ENCODE data around the gene SPATA31D3. TPM values are rescaled to one million over a fixed set of nuclear protein-coding genes. Genes with fewer than 3 reads are reported as not detected.

The SPATA31D3 gene
- total and polyA plus RNA-seq, 2 donors: 0.02 TPM; not detected in 1

DNA sequence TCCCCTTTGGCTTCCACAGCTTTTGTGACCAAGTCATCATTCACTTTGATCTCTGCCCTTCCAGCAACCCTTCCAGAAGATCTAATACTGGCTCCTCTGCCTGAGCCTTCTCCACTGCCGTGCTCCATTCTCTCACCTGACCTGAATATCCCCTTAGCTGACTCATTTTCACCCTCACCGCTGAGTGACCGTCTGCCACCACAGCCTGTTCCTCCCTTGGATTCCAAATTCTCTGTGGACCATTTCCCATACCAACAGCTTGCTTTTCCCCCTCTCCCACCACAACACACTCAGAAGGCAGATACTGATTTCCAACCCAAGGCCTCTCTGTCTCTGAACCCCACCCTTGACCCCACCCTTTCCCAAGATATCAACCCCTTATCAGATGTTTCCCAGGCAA, 24.7 kb downstream of the SPATA31D3 start:
- H3K9me3 ChIP-seq (ENCODE audit: control insufficient read depth in 2 of 2, insufficient read depth in 1 of 2, low read length in 1 of 2): peaks cover 0 to 6% of the 10 kb centered on the region in 2 donors
- no peak for DNase-seq (ENCODE audit: low read depth in 6 of 9, low spot score in 9 of 9)
- 97% methylated on average over 3 of the region's 3 CpGs for WGBS
- H3K4me3 ChIP-seq (ENCODE audit: low read length in 2 of 2): no peak overlapping the region
- H3K27ac ChIP-seq (ENCODE audit: low read depth in 1 of 2, low read length in 1 of 2): no peak overlapping the region
- no peaks in the 10 kb centered on the region for H3K4me1 ChIP-seq (ENCODE audit: control insufficient read depth in 2 of 2, insufficient read depth in 2 of 2, low read length in 2 of 2)
- H3K36me3 ChIP-seq (ENCODE audit: control insufficient read depth in 2 of 2, insufficient read depth in 2 of 2, low read length in 1 of 2): no peaks in the 10 kb centered on the region
- no peaks in the 10 kb centered on the region for H3K27me3 ChIP-seq (ENCODE audit: control insufficient read depth in 2 of 2, insufficient read depth in 1 of 2, low read length in 1 of 2)

GRCh38 chr9:81969971-81970370, 26.7 kb downstream of the SPATA31D3 start:
- no peak for DNase-seq (ENCODE audit: low read depth in 6 of 9, low spot score in 9 of 9)
- Histone ChIP-seq H3K36me3 (ENCODE audit: control insufficient read depth in 2 of 2, insufficient read depth in 2 of 2, low read length in 1 of 2) (no peaks in the 10 kb centered on the region), H3K27me3 (ENCODE audit: control insufficient read depth in 2 of 2, insufficient read depth in 1 of 2, low read length in 1 of 2) (no peaks in the 10 kb centered on the region), H3K4me3 (ENCODE audit: low read length in 2 of 2) (no peak overlapping the region), H3K27ac (ENCODE audit: low read depth in 1 of 2, low read length in 1 of 2) (no peak overlapping the region), H3K4me1 (ENCODE audit: control insufficient read depth in 2 of 2, insufficient read depth in 2 of 2, low read length in 2 of 2) (no peaks in the 10 kb centered on the region), H3K9me3 (ENCODE audit: control insufficient read depth in 2 of 2, insufficient read depth in 1 of 2, low read length in 1 of 2) (peaks cover 0 to 8% of the 10 kb centered on the region in 2 donors)

DNA sequence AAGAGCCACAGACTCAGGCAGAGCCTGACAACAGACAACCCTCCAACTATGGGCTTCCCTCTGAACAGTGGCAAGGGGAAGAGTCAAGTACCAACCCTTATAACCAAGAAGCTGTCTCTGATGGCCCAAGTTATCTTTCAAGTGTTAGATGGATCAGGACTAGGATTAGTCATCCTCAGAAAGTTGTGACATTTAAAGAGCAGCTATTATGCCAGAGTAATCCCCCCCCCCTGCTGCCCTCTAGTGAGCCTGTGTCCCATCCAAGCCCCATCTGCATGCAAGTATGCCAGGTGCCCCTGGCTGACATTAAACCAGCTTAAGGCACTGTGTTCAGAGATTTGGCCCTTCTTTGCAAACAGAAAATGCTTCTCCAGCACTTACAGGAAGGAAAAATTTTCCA, 28.4 kb downstream of the SPATA31D3 start:
- Histone ChIP-seq H3K27ac (ENCODE audit: low read depth in 1 of 2, low read length in 1 of 2) (no peak overlapping the region), H3K36me3 (ENCODE audit: control insufficient read depth in 2 of 2, insufficient read depth in 2 of 2, low read length in 1 of 2) (no peaks in the 10 kb centered on the region), H3K4me1 (ENCODE audit: control insufficient read depth in 2 of 2, insufficient read depth in 2 of 2, low read length in 2 of 2) (no peaks in the 10 kb centered on the region), H3K4me3 (ENCODE audit: low read length in 2 of 2) (no peak overlapping the region), H3K27me3 (ENCODE audit: control insufficient read depth in 2 of 2, insufficient read depth in 1 of 2, low read length in 1 of 2) (no peaks in the 10 kb centered on the region), H3K9me3 (ENCODE audit: control insufficient read depth in 2 of 2, insufficient read depth in 1 of 2, low read length in 1 of 2) (peaks cover 2 to 13% of the 10 kb centered on the region in 2 donors)
- no peak for DNase-seq (ENCODE audit: low read depth in 6 of 9, low spot score in 9 of 9)

DNA sequence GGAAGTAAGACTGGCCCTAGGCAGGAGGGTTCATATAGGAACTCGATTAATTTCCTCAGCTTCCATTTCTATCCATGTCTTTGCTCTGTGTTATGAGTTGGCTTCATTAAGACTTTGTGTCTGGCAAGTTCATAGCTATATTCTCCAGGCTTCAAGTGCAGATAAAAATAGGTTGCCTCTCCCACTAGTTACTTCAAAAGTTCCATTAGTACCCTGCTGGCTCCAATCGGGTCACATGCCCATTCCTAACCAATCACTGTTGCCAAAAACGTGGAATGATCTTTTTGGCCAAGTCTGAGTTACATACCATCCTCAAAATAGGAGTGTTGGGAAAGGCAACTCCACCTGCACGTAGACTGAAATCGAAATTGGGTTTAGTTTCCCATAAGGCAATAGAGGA, 31.5 kb downstream of the SPATA31D3 start:
- Histone ChIP-seq H3K27me3 (ENCODE audit: control insufficient read depth in 2 of 2, insufficient read depth in 1 of 2, low read length in 1 of 2) (no peaks in the 10 kb centered on the region), H3K9me3 (ENCODE audit: control insufficient read depth in 2 of 2, insufficient read depth in 1 of 2, low read length in 1 of 2) (peaks cover 2 to 8% of the 10 kb centered on the region in 2 donors), H3K36me3 (ENCODE audit: control insufficient read depth in 2 of 2, insufficient read depth in 2 of 2, low read length in 1 of 2) (no peaks in the 10 kb centered on the region), H3K4me3 (ENCODE audit: low read length in 2 of 2) (no peak overlapping the region), H3K4me1 (ENCODE audit: control insufficient read depth in 2 of 2, insufficient read depth in 2 of 2, low read length in 2 of 2) (no peaks in the 10 kb centered on the region), H3K27ac (ENCODE audit: low read depth in 1 of 2, low read length in 1 of 2) (no peak overlapping the region)
- 90% methylated on average over 5 of the region's 5 CpGs for WGBS
- no peak for DNase-seq (ENCODE audit: low read depth in 6 of 9, low spot score in 9 of 9)

GRCh38 chr9:81976351-81976750, 33.1 kb downstream of the SPATA31D3 start:
- H3K27ac ChIP-seq (ENCODE audit: low read depth in 1 of 2, low read length in 1 of 2): no peak overlapping the region

GRCh38 chr9:81979196-81979595, 35.9 kb downstream of the SPATA31D3 start:
- WGBS: 68% methylated on average over 2 of the region's 2 CpGs
- Histone ChIP-seq H3K27me3 (ENCODE audit: control insufficient read depth in 2 of 2, insufficient read depth in 1 of 2, low read length in 1 of 2) (no peaks in the 10 kb centered on the region), H3K9me3 (ENCODE audit: control insufficient read depth in 2 of 2, insufficient read depth in 1 of 2, low read length in 1 of 2) (peaks cover 2 to 5% of the 10 kb centered on the region in 2 donors), H3K4me1 (ENCODE audit: control insufficient read depth in 2 of 2, insufficient read depth in 2 of 2, low read length in 2 of 2) (no peaks in the 10 kb centered on the region), H3K27ac (ENCODE audit: low read depth in 1 of 2, low read length in 1 of 2) (no peak overlapping the region), H3K36me3 (ENCODE audit: control insufficient read depth in 2 of 2, insufficient read depth in 2 of 2, low read length in 1 of 2) (no peaks in the 10 kb centered on the region), H3K4me3 (ENCODE audit: low read length in 2 of 2) (no peak overlapping the region)
- no peak for DNase-seq (ENCODE audit: low read depth in 6 of 9, low spot score in 9 of 9)

More at GRCh38 chr9:81976351-81976750, 33.1 kb downstream of the SPATA31D3 start:
- Histone ChIP-seq H3K4me1 (ENCODE audit: control insufficient read depth in 2 of 2, insufficient read depth in 2 of 2, low read length in 2 of 2) (no peaks in the 10 kb centered on the region), H3K4me3 (ENCODE audit: low read length in 2 of 2) (no peak overlapping the region), H3K9me3 (ENCODE audit: control insufficient read depth in 2 of 2, insufficient read depth in 1 of 2, low read length in 1 of 2) (peaks cover 2 to 8% of the 10 kb centered on the region in 2 donors), H3K27me3 (ENCODE audit: control insufficient read depth in 2 of 2, insufficient read depth in 1 of 2, low read length in 1 of 2) (no peaks in the 10 kb centered on the region), H3K36me3 (ENCODE audit: control insufficient read depth in 2 of 2, insufficient read depth in 2 of 2, low read length in 1 of 2) (no peaks in the 10 kb centered on the region)
- WGBS: 95% methylated on average over 11 of the region's 11 CpGs
- DNase-seq (ENCODE audit: low read depth in 6 of 9, low spot score in 9 of 9): no peak

DNA sequence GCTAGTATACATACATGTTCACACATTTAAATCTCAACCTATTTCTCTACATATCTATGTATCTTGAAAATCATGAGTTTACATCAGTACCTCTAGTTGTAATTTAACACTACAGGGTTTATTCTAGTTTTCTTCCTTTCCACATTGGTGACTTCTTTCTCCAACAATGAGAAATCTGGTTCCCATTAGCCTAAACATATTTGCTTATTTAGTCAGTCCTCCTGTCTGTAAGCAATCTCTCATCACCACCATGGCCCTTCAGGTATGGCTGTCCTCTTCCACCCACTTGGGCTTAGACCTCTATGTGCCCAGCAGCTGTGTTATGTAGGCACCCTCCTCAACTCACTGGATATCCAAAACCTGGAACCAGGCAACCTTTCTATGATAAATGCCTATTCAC, 37.3 kb downstream of the SPATA31D3 start:
- Histone ChIP-seq H3K4me3 (ENCODE audit: low read length in 2 of 2) (no peak overlapping the region), H3K9me3 (ENCODE audit: control insufficient read depth in 2 of 2, insufficient read depth in 1 of 2, low read length in 1 of 2) (peaks cover 2 to 5% of the 10 kb centered on the region in 2 donors), H3K27ac (ENCODE audit: low read depth in 1 of 2, low read length in 1 of 2) (no peak overlapping the region), H3K27me3 (ENCODE audit: control insufficient read depth in 2 of 2, insufficient read depth in 1 of 2, low read length in 1 of 2) (no peaks in the 10 kb centered on the region), H3K4me1 (ENCODE audit: control insufficient read depth in 2 of 2, insufficient read depth in 2 of 2, low read length in 2 of 2) (no peaks in the 10 kb centered on the region), H3K36me3 (ENCODE audit: control insufficient read depth in 2 of 2, insufficient read depth in 2 of 2, low read length in 1 of 2) (no peaks in the 10 kb centered on the region)
- no peak for DNase-seq (ENCODE audit: low read depth in 6 of 9, low spot score in 9 of 9)

- no peak for DNase-seq (ENCODE audit: low read depth in 6 of 9, low spot score in 9 of 9)
- Histone ChIP-seq H3K27me3 (ENCODE audit: control insufficient read depth in 2 of 2, insufficient read depth in 1 of 2, low read length in 1 of 2) (no peaks in the 10 kb centered on the region), H3K27ac (ENCODE audit: low read depth in 1 of 2, low read length in 1 of 2) (no peak overlapping the region), H3K4me3 (ENCODE audit: low read length in 2 of 2) (no peak overlapping the region), H3K9me3 (ENCODE audit: control insufficient read depth in 2 of 2, insufficient read depth in 1 of 2, low read length in 1 of 2) (no peaks in the 10 kb centered on the region), H3K36me3 (ENCODE audit: control insufficient read depth in 2 of 2, insufficient read depth in 2 of 2, low read length in 1 of 2) (no peaks in the 10 kb centered on the region), H3K4me1 (ENCODE audit: control insufficient read depth in 2 of 2, insufficient read depth in 2 of 2, low read length in 2 of 2) (no peaks in the 10 kb centered on the region)
- 87% methylated on average over 4 of the region's 4 CpGs for WGBS
Observed at GRCh38 chr9:81981883-81982282, 38.6 kb downstream of the SPATA31D3 start.

GRCh38 chr9:81984928-81985327, 41.6 kb downstream of the SPATA31D3 start:
- no peaks in the 10 kb centered on the region for H3K9me3 ChIP-seq (ENCODE audit: control insufficient read depth in 2 of 2, insufficient read depth in 1 of 2, low read length in 1 of 2)

DNA sequence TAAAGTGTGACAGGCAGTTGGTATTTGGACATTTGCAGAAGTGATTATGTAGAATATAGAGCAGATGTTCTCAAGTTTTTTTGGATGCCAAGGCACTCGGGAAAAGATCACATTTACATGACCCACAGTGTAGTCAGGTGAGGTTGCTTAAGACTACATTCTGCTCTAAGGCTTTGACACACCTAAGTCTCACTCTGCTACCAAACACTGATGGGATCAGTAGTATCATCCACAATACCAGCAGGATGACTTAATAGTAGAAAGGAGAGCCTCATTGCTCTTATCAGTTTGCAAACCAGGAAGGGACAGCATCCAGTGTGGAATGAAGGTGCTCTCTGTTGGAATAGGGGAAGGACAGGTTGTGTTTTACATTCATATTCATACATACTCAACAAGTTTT, 42.8 kb downstream of the SPATA31D3 start:
- Histone ChIP-seq H3K27me3 (ENCODE audit: control insufficient read depth in 2 of 2, insufficient read depth in 1 of 2, low read length in 1 of 2) (no peaks in the 10 kb centered on the region), H3K4me3 (ENCODE audit: low read length in 2 of 2) (no peak overlapping the region), H3K27ac (ENCODE audit: low read depth in 1 of 2, low read length in 1 of 2) (no peak overlapping the region), H3K4me1 (ENCODE audit: control insufficient read depth in 2 of 2, insufficient read depth in 2 of 2, low read length in 2 of 2) (no peaks in the 10 kb centered on the region), H3K36me3 (ENCODE audit: control insufficient read depth in 2 of 2, insufficient read depth in 2 of 2, low read length in 1 of 2) (no peaks in the 10 kb centered on the region), H3K9me3 (ENCODE audit: control insufficient read depth in 2 of 2, insufficient read depth in 1 of 2, low read length in 1 of 2) (no peaks in the 10 kb centered on the region)
- WGBS: 91% methylated on average over 1 of the region's 1 CpG
- no peak for DNase-seq (ENCODE audit: low read depth in 6 of 9, low spot score in 9 of 9)

More at GRCh38 chr9:81984928-81985327, 41.6 kb downstream of the SPATA31D3 start:
- no peak overlapping the region for H3K27ac ChIP-seq (ENCODE audit: low read depth in 1 of 2, low read length in 1 of 2)
- no peaks in the 10 kb centered on the region for H3K4me1 ChIP-seq (ENCODE audit: control insufficient read depth in 2 of 2, insufficient read depth in 2 of 2, low read length in 2 of 2)
- no peak for DNase-seq (ENCODE audit: low read depth in 6 of 9, low spot score in 9 of 9)
- H3K27me3 ChIP-seq (ENCODE audit: control insufficient read depth in 2 of 2, insufficient read depth in 1 of 2, low read length in 1 of 2): no peaks in the 10 kb centered on the region
- no peak overlapping the region for H3K4me3 ChIP-seq (ENCODE audit: low read length in 2 of 2)
- 86% methylated on average over 6 of the region's 6 CpGs for WGBS
- no peaks in the 10 kb centered on the region for H3K36me3 ChIP-seq (ENCODE audit: control insufficient read depth in 2 of 2, insufficient read depth in 2 of 2, low read length in 1 of 2)

Measured in thymus (tissue), 11 donors.